IPS-20b (cell line): ENCODE results near the gene NOM1.
"Not testable (repeated sequence)": the region's sequence is repeated elsewhere in the genome, so short reads cannot be mapped to it uniquely, and the experiment has no call there.

Experiments used
- H3K27ac ChIP-seq: one replicate; pipeline ENCODE4 v1.5.1; 2013; ENCODE audit warnings: low read length
- H3K27me3 ChIP-seq: 2 replicates; pipeline ENCODE4 v1.6.1; 2013; ENCODE audit warnings: mild to moderate bottlenecking, low read length, inconsistent platforms; ENCODE audit not compliant: insufficient read depth
- H3K36me3 ChIP-seq: 2 replicates; pipeline ENCODE4 v1.6.1; 2013; ENCODE audit warnings: low read depth, mild to moderate bottlenecking, inconsistent platforms, low read length, moderate library complexity; ENCODE audit not compliant: insufficient read depth
- H3K4me1 ChIP-seq: 2 replicates; pipeline ENCODE4 v1.6.1; 2013; ENCODE audit warnings: mild to moderate bottlenecking, control low read depth, inconsistent platforms, low read length, moderate library complexity; ENCODE audit not compliant: insufficient read depth
- H3K4me3 ChIP-seq: 2 replicates; pipeline ENCODE4 v1.5.1; 2013; ENCODE audit warnings: mild to moderate bottlenecking, low read length, inconsistent platforms
- H3K9ac ChIP-seq: 2 replicates; pipeline ENCODE4 v1.6.1; 2013; ENCODE audit warnings: low read depth, mild to moderate bottlenecking, inconsistent platforms, low read length, moderate library complexity
- H3K9me3 ChIP-seq: 2 replicates; pipeline ENCODE4 v1.6.1; 2013; ENCODE audit warnings: mild to moderate bottlenecking, low read depth, low read length, inconsistent platforms; ENCODE audit not compliant: insufficient read depth

NOM1 gene

DNA sequence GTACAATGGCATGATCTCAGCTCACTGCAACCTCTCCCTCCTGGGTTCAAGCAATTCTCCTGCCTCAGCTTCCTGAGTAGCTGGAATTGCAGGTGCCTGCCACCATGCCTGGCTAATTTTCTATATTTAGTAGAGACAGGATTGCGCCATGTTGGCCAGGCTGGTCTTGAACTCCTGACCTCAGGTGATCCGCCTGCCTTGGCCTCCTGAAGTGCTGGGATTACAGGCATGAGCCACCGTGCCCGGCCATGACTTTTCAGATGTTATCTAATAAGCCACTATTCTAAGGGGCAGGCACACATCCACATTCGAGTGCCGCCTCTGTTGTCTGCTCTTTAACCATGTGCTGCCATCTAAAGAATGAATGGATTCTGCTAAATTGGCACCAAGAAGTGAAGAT, 27.2 kb upstream of the NOM1 start:
- not testable (repeated sequence) for H3K4me3 ChIP-seq, H3K27me3 ChIP-seq, H3K36me3 ChIP-seq, H3K9ac ChIP-seq, H3K27ac ChIP-seq, H3K9me3 ChIP-seq, H3K4me1 ChIP-seq

DNA sequence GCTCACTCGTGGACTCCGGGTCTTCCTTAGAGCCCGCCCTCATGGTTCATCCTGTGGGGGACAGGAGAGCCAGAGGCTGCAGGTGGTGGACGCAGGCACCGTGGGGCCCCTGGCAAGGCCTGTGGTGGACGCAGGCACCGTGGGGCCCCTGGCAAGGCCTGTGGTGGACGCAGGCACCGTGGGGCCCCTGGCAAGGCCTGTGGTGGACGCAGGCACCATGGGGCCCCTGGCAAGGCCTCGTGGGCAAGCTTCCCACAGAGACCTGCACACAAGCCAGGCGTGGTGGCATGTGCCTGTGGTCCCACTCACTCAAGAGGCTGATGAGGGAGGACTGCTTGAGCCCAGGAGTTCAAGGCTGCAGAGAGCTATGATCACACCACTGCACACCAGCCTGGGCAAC, 23.7 kb upstream of the NOM1 start:
- H3K4me1 ChIP-seq, H3K27me3 ChIP-seq: not testable (repeated sequence)

DNA sequence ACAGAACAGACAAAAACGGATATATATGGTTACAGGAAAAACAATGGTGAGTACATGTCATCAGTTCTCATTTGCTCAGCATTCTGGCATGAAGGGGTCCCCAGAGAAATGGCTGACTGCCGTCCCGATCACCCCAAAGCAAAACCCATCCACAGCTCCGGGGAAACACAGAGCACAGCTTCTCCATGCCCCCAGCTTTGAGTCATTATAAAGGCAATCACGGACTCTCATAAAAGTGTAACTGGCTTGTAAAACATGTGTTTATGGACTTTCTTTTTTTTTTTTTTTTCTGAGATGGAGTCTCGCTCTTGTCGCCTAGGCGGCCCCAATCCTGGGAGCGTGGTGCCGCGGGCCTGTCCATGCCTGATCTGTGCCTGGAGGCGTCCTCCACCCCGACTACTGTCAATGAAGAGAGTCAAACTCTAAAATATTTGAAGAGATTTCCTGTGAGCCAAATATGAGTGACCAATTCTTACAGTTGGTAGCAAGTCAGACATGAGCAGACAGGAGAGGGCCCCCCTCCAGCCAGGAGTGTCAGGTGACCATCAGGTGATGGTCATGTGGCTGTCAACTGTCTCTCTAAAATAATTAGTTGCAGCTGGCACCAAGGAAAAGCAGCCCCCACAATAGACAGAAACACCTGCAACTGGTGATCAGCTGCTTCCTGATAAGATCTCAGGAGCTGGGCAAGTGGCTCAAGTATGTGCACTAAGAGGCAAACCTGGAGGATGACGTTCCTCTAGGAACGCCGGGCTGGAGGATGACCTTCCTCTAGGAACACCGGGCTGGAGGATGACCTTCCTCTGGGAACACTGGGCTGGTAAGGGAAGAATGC, 21.7 kb upstream of the NOM1 start:
- no peaks in the 10 kb centered on the region for H3K36me3 ChIP-seq
- no peaks in the 10 kb centered on the region for H3K9me3 ChIP-seq
- no peaks in the 10 kb centered on the region for H3K27me3 ChIP-seq
- H3K9ac ChIP-seq = no peak overlapping the region
- no peak overlapping the region for H3K4me3 ChIP-seq
- H3K4me1 ChIP-seq = no peaks in the 10 kb centered on the region
- H3K27ac ChIP-seq = no peak overlapping the region

More for the DNA sequence above, 23.7 kb upstream of the NOM1 start:
- H3K9ac ChIP-seq, H3K27ac ChIP-seq, H3K9me3 ChIP-seq, H3K4me3 ChIP-seq, H3K36me3 ChIP-seq: not testable (repeated sequence)

DNA sequence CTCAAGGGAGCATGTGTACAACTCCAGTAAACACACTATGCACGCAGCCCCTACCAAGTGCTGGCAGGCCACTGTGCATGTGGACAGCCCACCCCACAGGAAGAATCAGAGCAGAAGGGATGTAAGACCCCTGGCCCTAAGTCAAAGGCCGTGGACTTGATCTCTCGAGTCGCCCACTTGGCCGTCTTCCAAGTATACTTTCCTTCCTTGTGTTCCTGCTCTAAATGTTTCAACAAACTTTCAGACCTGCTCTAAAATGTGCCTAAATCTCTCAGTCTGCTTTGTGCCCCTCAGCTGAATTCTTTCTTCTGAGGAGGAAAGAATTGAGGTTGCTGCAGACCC, 21.1 kb upstream of the NOM1 start:
- H3K36me3 ChIP-seq = no peaks in the 10 kb centered on the region
- no peaks in the 10 kb centered on the region for H3K9me3 ChIP-seq
- H3K27ac ChIP-seq = no peak overlapping the region
- H3K27me3 ChIP-seq = no peaks in the 10 kb centered on the region
- H3K9ac ChIP-seq = no peak overlapping the region
- H3K4me3 ChIP-seq = no peak overlapping the region
- H3K4me1 ChIP-seq = no peaks in the 10 kb centered on the region

GRCh38 chr7:156929789-156930539, 19.5 kb upstream of the NOM1 start:
- H3K4me3 ChIP-seq = no peak overlapping the region
- H3K9me3 ChIP-seq = no peaks in the 10 kb centered on the region
- no peak overlapping the region for H3K27ac ChIP-seq
- H3K4me1 ChIP-seq = no peaks in the 10 kb centered on the region
- H3K9ac ChIP-seq = no peak overlapping the region
- no peaks in the 10 kb centered on the region for H3K27me3 ChIP-seq
- H3K36me3 ChIP-seq = no peaks in the 10 kb centered on the region

DNA sequence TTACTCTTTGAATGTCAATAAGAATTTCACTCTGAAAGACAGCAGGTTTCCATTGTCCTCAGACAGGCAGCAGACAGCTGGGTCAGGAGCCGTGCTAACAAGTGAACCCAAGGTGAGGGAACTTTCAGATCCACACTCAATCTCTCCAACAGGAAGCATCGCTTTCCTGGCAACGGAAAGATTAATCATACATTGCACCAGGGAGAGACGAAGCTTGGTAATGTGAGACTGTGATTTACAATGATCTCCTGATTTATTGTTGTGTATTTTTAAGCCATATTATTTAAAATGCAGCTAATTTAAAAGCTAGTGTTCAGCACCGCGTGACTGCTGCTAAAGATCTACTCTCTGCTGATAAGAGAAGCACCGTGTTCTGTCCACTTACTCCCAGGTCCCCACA, 17.5 kb upstream of the NOM1 start:
- no peaks in the 10 kb centered on the region for H3K27me3 ChIP-seq
- no peaks in the 10 kb centered on the region for H3K36me3 ChIP-seq
- H3K9ac ChIP-seq = no peak overlapping the region
- no peak overlapping the region for H3K4me3 ChIP-seq
- no peak overlapping the region for H3K27ac ChIP-seq
- H3K4me1 ChIP-seq = no peaks in the 10 kb centered on the region
- H3K9me3 ChIP-seq = no peaks in the 10 kb centered on the region

GRCh38 chr7:156935250-156935649, 14.3 kb upstream of the NOM1 start:
- Histone ChIP-seq H3K9ac (no peak overlapping the region), H3K27me3 (no peaks in the 10 kb centered on the region)

GRCh38 chr7:156936766-156937165, 12.7 kb upstream of the NOM1 start:
- H3K9ac ChIP-seq, H3K36me3 ChIP-seq, H3K4me3 ChIP-seq, H3K27me3 ChIP-seq, H3K27ac ChIP-seq, H3K4me1 ChIP-seq, H3K9me3 ChIP-seq: not testable (repeated sequence)

More at GRCh38 chr7:156935250-156935649, 14.3 kb upstream of the NOM1 start:
- no peaks in the 10 kb centered on the region for H3K4me1 ChIP-seq
- no peaks in the 10 kb centered on the region for H3K9me3 ChIP-seq
- H3K36me3 ChIP-seq = no peaks in the 10 kb centered on the region
- H3K4me3 ChIP-seq = no peak overlapping the region
- no peak overlapping the region for H3K27ac ChIP-seq

- Histone ChIP-seq H3K36me3 (no peaks in the 10 kb centered on the region), H3K27me3 (no peaks in the 10 kb centered on the region), H3K9me3 (peaks cover 6% of the 10 kb centered on the region; the same call in 1 of the 2 replicates), H3K9ac (no peak overlapping the region), H3K4me3 (no peak overlapping the region), H3K4me1 (no peaks in the 10 kb centered on the region), H3K27ac (no peak overlapping the region)
Measured at GRCh38 chr7:156940421-156941122, 8.9 kb upstream of the NOM1 start.

DNA sequence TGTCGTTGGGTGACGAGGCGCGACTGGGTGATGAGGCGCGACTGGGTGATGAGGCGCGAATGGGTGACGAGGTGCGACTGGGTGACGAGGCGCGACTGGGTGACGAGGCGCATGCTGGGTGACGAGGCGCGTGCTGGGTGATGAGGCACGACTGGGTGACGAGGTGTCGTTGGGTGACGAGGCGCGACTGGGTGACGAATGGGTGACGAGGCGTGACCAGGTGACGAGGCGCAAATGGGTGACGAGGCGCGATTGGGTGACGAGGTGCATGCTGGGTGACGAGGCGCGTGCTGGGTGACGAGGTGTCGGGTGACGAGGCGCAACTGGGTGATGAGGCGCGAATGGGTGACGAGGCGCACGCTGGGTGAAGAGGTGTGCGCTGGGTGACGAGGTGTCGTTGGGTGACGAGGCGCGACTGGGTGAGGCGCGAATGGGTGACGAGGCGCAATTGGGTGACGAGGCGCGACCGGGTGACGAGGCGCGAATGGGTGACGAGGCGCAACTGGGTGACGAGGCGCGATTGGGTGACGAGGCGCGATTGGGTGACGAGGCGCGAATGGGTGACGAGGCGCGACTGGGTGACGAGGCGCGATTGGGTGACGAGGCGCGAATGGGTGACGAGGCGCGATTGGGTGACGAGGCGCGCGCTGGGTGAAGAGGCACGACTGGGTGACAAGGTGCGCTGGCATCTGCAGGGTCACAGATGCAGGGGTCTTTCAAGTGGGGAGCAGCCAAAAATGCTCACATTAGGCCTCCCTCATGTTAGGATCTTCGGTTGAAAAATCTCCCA, 7.9 kb upstream of the NOM1 start:
- no peaks in the 10 kb centered on the region for H3K36me3 ChIP-seq
- H3K4me3 ChIP-seq = no peak overlapping the region
- no peak overlapping the region for H3K27ac ChIP-seq
- no peak overlapping the region for H3K9ac ChIP-seq
- H3K4me1 ChIP-seq = no peaks in the 10 kb centered on the region
- H3K27me3 ChIP-seq = no peaks in the 10 kb centered on the region
- H3K9me3 ChIP-seq = peaks cover 6% of the 10 kb centered on the region; the same call in 1 of the 2 replicates

DNA sequence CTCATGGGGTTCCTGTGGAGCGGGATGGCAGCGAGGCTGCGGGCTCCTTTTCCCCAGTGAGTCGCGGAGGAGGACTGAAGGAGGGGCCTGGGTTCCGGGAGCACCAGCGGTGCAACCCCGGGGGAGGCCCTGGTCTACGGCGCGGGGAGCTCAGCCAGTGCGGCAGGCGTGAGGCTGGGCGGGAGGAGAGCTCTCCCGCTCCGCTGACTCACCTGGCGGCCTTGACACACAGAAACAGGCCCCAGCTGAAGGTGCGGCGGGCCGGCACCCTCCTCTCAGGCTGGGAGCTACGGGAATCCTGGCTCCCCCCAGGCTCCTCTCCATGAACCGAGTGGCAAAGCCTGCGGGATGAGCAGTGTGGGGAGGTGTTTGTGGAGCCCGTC, 6.8 kb upstream of the NOM1 start:
- Histone ChIP-seq H3K9me3 (peaks cover 6% of the 10 kb centered on the region; the same call in 1 of the 2 replicates), H3K27me3 (no peaks in the 10 kb centered on the region), H3K9ac (no peak overlapping the region), H3K36me3 (no peaks in the 10 kb centered on the region), H3K27ac (no peak overlapping the region), H3K4me1 (no peaks in the 10 kb centered on the region), H3K4me3 (no peak overlapping the region)
